Pancreas (tissue), 10 donors: ENCODE measurements around the gene RYR3. TPM values are rescaled to one million over a fixed set of nuclear protein-coding genes. Genes with fewer than 3 reads are reported as not detected.

ENCODE experiments used
- ATAC-seq, 4 donors: fragments of 200-7000 bp; cut with Tn5 transposase; one replicate each; pipeline versions ENCODE4 v1.8.0 to v1.9.1; 2020; ENCODE audit warnings: mild to moderate bottlenecking in 4 of 4, moderate library complexity in 4 of 4
- DNase-seq, 6 donors: peaks; one replicate each; pipeline ENCODE4 v3.0.0-alpha.2; 2020
- FAIRE-seq: peaks from 2 replicates; lab custom pipeline; 2012; peaks lifted over from hg19 to GRCh38; lab: Jason Lieb, UNC
- H3K27ac ChIP-seq, 4 donors: fragments of 200-600 bp; sonication (generic); 1 replicate in 3 of 4; 2 replicates in 1 of 4; pipeline versions ENCODE4 v1.5.0 to v1.8.0; 2020
- H3K27me3 ChIP-seq, 4 donors: fragments of 200-600 bp; one replicate each; pipeline ENCODE4 v1.8.0; 2021
- H3K36me3 ChIP-seq, 3 donors: fragments of 200-600 bp; sonication (generic) in 1 of 3; one replicate each; pipeline versions ENCODE4 v1.5.0 to v1.8.0; 2020 to 2021
- H3K4me1 ChIP-seq, 3 donors: fragments of 200-600 bp; one replicate each; pipeline ENCODE4 v1.8.0; 2021
- H3K4me3 ChIP-seq, 4 donors: fragments of 200-600 bp; sonication (generic) in 2 of 4; one replicate each; pipeline versions ENCODE4 v1.5.0 to v1.8.0; 2020 to 2021
- H3K9me3 ChIP-seq, 4 donors: fragments of 200-600 bp; one replicate each; pipeline ENCODE4 v1.8.0; 2021
- WGBS, 2 donors: extraction: QIAGEN DNeasy Blood & Tissue Kit; methylation state at CpG; one replicate each; pipeline ENCODE4 v1.1.7; 2013; 5-methylcytosine and 5-hydroxymethylcytosine counted together
- intact Hi-C, 3 donors: fragments of 100-400 bp; cut with DNase I; formaldehyde crosslinking; loops; one replicate each; pipeline versions ENCODE4 v1.11.1 to v1.14.2; 2022
- polyA plus RNA-seq, 2 donors: library from polyadenylated mRNA; stranded (reverse); fragments of 200-250 nt; gene quantifications; one replicate each; pipeline ENCODE4 v1.2.3, GENCODE V29; 2013
- total RNA-seq, 6 donors: library from RNA; stranded (reverse); fragmentation: NEBNext Ultra II Directional in 4 of 6; extraction: Animal tissue kit (Norgen Biotek cat#: 25700) in 4 of 6; gene quantifications; one replicate each; pipeline versions ENCODE4 v1.2.1 to v1.2.4, GENCODE V29; 2021 to 2023
- TF ChIP-seq, protein P1 (sequence below), 4 donors: fragments of 200-600 bp; sonication (generic) in 3 of 4; IDR thresholded peaks; one replicate each; pipeline versions ENCODE4 v1.5.0 to v1.8.0; 2021; ENCODE audit warnings: antibody characterized with exemption in 4 of 4
- donor health status: healthy with polysubstance abuse.
- donor health status: DM: no; HTN: no; CAD: no; lungs with moderate emphysema.
- donor health status: DM: no; HTN: no; CAD: no.
- donor health status: control.
- donor health status: control.
- donor health status: Bipolar disorder and iron deficiency.
- donor health status: DM: yes; HTN: yes; CAD: no.
- donor health status: DM: no; HTN: no; CAD: no.
- donor health status: DM: no; HTN: no; CAD: no.
- donor health status: DM: yes; HTN: yes; CAD: no.

The RYR3 gene
- total and polyA plus RNA-seq, 8 donors, result 0.03 to 0.52 (median 0.13) TPM

DNA sequence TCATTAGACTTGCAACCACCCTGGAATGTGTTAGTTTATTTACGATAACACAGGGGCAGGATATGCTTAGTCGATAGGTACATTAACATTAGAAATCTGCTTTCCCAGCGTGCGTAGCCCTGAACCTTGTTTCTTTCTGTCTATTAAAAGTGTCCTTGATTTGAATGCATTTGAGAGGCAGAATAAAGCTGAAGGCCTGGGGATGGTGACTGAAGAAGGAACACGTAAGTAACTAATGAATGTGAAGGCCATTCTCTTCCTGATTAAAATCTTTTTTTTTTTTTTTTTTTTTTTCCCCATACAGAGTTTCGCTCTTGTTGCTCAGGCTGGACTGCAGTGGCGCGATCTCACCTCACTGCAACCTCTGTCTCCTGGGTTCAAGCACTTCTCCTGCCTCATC, 514.7 kb downstream of the RYR3 start:
- FAIRE-seq (no peak), ATAC-seq (no peak), DNase-seq (no peak)
- 89 to 90% methylated on average over 8 of the region's 8 CpGs for WGBS, 2 donors
- Histone ChIP-seq H3K36me3 (no peaks in the 10 kb centered on the region), H3K27me3 (no peaks in the 10 kb centered on the region), H3K4me3 (no peak overlapping the region), H3K4me1 (no peaks in the 10 kb centered on the region), H3K9me3 (no peaks in the 10 kb centered on the region), H3K27ac (no peak overlapping the region)
- TF ChIP-seq, protein P1, sequence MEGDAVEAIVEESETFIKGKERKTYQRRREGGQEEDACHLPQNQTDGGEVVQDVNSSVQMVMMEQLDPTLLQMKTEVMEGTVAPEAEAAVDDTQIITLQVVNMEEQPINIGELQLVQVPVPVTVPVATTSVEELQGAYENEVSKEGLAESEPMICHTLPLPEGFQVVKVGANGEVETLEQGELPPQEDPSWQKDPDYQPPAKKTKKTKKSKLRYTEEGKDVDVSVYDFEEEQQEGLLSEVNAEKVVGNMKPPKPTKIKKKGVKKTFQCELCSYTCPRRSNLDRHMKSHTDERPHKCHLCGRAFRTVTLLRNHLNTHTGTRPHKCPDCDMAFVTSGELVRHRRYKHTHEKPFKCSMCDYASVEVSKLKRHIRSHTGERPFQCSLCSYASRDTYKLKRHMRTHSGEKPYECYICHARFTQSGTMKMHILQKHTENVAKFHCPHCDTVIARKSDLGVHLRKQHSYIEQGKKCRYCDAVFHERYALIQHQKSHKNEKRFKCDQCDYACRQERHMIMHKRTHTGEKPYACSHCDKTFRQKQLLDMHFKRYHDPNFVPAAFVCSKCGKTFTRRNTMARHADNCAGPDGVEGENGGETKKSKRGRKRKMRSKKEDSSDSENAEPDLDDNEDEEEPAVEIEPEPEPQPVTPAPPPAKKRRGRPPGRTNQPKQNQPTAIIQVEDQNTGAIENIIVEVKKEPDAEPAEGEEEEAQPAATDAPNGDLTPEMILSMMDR (IDR thresholded peaks at IDR 0.05), result no peak
- intact Hi-C loops, result no loop called here

DNA sequence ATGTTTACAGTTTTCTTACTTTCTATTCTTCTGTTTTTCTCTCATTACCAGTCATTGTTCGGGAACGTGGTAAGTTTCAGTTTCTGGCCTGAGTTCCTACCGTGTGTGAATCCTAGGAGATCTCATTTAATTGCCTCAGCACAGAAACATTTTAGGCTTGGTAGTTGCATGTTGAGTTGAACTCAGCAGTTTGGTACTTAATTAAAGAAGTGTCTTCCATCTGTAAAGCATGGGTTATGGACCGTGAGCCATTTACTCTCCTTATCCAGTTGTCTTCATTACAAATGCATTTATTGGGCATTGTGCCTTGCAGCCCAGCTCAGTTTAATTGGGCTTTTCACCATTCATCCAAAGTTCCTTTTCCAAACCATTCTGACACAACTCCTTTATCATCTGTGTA, 515.4 kb downstream of the RYR3 start:
- Histone ChIP-seq H3K36me3 (no peaks in the 10 kb centered on the region), H3K4me3 (no peak overlapping the region), H3K9me3 (no peaks in the 10 kb centered on the region), H3K4me1 (no peaks in the 10 kb centered on the region), H3K27me3 (no peaks in the 10 kb centered on the region), H3K27ac (no peak overlapping the region)
- FAIRE-seq (no peak), ATAC-seq (no peak), DNase-seq (no peak)
- intact Hi-C loops, result no loop called here
- WGBS, 2 donors, result 81% methylated on average over 4 of the region's 4 CpGs
- TF ChIP-seq, protein P1 (IDR thresholded peaks at IDR 0.05), result no peak

DNA sequence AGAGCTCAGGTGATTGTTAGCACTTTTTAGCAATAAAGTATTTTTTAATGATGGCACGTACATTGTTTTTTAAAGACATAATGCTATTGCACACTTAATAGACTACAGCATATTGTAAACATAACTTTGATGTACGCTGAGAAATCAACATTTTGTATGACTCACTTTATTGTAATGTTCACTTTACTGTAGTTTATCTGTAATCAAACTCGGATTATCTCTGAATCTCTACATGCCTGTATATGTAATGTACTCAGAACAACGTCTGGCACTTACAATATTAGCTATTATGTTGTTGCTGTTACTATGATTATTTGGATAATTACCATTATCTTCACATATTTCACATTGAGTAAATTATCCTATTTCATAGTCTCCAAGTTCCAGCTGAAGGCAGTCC, 519.6 kb downstream of the RYR3 start:
- 46 to 55% methylated on average over 4 of the region's 4 CpGs for WGBS, 2 donors

DNA sequence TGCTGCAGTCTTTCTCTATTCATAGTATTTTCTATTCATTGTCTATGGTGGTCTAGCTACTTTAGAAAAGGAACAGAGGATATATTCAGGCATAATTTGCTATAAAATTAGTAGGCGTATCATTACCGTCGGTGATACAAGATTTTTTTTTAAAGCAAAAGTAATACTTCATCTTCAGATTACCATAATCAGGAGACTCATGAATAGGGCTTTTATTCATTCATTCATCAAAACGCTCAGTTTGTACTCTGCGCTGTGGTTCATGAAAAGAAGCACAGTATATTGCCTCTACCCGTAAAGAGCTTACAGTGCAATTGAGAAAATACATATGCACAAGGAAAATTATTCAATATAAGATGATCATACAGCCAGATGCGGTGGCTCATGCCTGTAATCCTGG, 520.9 kb downstream of the RYR3 start:
- ATAC-seq (no peak), FAIRE-seq (no peak), DNase-seq (no peak)
- H3K27me3 ChIP-seq, result no peaks in the 10 kb centered on the region
- H3K27ac ChIP-seq, result no peak overlapping the region
- H3K9me3 ChIP-seq, result no peaks in the 10 kb centered on the region
- TF ChIP-seq, protein P1 (IDR thresholded peaks at IDR 0.05), result no peak
- 75 to 77% methylated on average over 7 of the region's 7 CpGs for WGBS, 2 donors
- intact Hi-C loops, result no loop called here
- H3K4me1 ChIP-seq, result no peaks in the 10 kb centered on the region
- no peak overlapping the region for H3K4me3 ChIP-seq
- H3K36me3 ChIP-seq, result no peaks in the 10 kb centered on the region

More for the DNA sequence above, 519.6 kb downstream of the RYR3 start:
- Histone ChIP-seq H3K4me1 (no peaks in the 10 kb centered on the region), H3K27me3 (no peaks in the 10 kb centered on the region), H3K36me3 (no peaks in the 10 kb centered on the region), H3K27ac (no peak overlapping the region), H3K9me3 (no peaks in the 10 kb centered on the region), H3K4me3 (no peak overlapping the region)
- intact Hi-C loops, result no loop called here
- no peak for ATAC-seq
- TF ChIP-seq, protein P1 (IDR thresholded peaks at IDR 0.05), result no peak
- no peak for DNase-seq
- FAIRE-seq, result no peak

DNA sequence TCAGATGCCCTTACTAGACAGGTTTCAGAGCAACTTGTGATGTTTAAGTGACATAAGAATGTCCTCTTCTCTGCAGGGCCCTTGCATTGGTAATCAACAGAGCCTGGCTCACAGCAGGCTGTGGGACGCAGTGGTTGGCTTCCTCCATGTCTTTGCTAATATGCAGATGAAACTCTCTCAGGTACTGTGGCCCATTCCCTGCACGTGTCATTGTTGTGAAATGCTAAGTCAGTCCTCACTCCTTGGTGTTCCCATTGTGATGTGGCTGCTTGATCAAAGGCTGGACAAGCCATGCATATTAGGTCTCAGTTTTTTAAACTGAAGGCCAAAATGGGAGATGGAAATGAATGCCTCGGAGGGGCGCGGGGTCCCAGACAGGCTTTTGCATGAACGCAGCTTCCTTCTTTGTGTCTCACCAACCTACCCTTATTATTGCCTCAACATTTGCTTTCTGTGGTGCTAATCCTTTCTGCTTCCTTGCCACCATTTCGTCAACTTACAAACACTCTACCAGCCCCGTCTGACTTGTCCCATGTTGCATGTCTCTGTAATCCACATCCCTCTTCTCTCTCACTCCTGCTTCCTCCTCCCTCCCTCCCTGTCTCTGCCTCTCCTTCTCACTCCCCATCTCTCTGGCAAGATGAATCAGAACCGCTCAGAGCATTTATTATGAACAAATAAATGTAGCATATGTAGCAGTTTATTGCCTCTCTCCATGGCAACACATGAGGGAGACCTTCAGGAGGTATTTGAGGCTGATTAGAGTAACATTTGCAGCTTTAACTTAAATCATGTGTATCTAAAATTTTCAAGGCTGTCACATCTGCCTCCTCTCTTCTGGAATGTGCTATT, 524.4 kb downstream of the RYR3 start:
- H3K27me3 ChIP-seq, result no peaks in the 10 kb centered on the region
- no peaks in the 10 kb centered on the region for H3K4me1 ChIP-seq
- H3K36me3 ChIP-seq, result no peaks in the 10 kb centered on the region
- TF ChIP-seq, protein P1 (IDR thresholded peaks at IDR 0.05), result no peak
- H3K9me3 ChIP-seq, result no peaks in the 10 kb centered on the region
- DNase-seq (no peak), ATAC-seq (no peak), FAIRE-seq (no peak)
- intact Hi-C loops, result no loop called here
- H3K27ac ChIP-seq, result no peak overlapping the region
- 33% methylated on average over 9 of the region's 9 CpGs for WGBS, 2 donors
- no peak overlapping the region for H3K4me3 ChIP-seq
